ENCODE results near the gene PLB1. TPM values are rescaled to one million over a fixed set of nuclear protein-coding genes. Genes with fewer than 3 reads are reported as not detected.
A peak's percentile ranks its signal among the peaks of the same experiment; 100 is the strongest.

The PLB1 gene
- total RNA-seq, 2 experiments from 2014 or later: 1.3 to 1.6 TPM

DNA sequence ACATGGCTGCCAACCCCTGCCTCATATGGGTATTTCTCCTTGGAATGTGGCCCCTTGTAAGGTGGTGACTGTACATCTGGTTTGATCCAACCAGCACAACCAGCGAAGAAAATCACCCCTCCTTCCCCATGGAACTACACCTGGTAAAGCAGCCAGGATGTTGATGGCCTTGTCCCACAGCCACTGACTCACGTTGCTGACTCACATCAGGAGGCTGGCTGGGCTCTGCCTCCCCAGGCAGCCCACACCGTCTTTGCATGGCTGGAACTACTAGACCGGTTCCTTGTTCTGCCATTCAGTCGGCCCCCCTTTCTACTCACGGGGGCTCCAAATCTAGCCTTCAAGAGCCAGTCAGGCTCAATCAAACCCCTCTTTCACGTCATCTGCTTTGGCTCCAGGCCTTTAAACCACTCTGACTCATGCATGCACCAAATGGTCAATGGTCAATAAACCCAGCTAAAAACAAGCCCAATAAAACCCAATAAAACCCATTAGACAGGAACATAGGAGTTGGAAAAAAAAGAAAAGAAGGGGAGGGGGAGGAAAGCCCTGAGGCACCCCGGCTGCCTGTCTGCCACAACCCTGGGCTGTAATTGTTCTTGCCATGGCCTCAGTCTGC lies 114.8 kb downstream of the PLB1 start:
- intact Hi-C loops (cut with DNase I, micrococcal nuclease): no loop called here

DNA sequence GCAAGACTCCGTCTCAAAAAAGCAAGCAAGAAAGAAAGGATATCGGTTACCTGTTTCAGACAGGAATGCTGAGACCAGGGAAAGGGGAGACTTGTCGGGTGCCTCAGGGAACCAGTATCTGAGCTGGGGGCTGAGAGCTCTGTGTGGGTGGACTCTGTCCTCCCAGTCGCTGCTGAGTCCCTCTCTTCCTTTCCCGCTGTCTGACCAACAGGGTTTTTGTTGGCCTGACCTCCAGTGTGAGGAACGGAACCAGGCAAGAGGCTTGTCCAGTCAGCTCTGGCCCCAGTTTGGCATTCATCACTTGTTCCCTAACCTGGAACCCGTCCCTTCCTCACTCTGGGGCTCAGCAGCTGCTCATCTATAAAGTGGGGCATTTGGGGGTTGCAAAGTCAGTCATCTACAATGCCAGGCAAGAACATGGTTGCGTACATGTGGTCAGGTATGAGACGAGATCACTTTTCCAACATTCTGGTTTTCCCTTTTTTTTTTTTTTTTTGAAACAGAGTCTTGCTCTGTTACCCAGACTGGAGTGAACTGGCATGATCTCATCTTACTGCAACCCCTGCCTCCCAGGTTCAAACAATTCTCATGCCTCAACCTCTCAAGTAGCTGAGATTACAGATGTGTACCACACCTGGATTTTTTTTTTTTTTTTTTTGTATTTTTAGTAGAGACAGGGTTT lies 116.4 kb downstream of the PLB1 start:
- peaks cover 58% of the 10 kb centered on the region for H3K4me1 ChIP-seq (ENCODE audit: insufficient read depth, low read length)
- H3K27me3 ChIP-seq (ENCODE audit: control insufficient read depth in 1 of 2, insufficient read depth in 2 of 2, low read length in 2 of 2): no peaks in the 10 kb centered on the region

More for the DNA sequence above, 114.8 kb downstream of the PLB1 start:
- peaks cover 47% of the 10 kb centered on the region for H3K4me1 ChIP-seq (ENCODE audit: insufficient read depth, low read length)
- Mint-ChIP-seq H3K36me3 (ENCODE audit: low read depth) (no peaks in the 10 kb centered on the region), H3K27ac (no peak overlapping the region), H3K9me3 (no peaks in the 10 kb centered on the region), H3K4me1 (ENCODE audit: low read depth) (peaks cover 21% of the 10 kb centered on the region), H3K4me3 (no peak overlapping the region), H3K27me3 (no peaks in the 10 kb centered on the region)
- no peak overlapping the region for H3K27ac ChIP-seq (ENCODE audit: low read depth in 1 of 2, low read length in 2 of 2)
- DNase-seq: peak in 6 of 14 experiments; percentile 21 to 63 (median 34)
- no peaks in the 10 kb centered on the region for H3K36me3 ChIP-seq (ENCODE audit: insufficient read depth, low read length)
- no peak overlapping the region for H3K4me3 ChIP-seq (ENCODE audit: low read length)
- no peaks in the 10 kb centered on the region for H3K9me3 ChIP-seq (ENCODE audit: control insufficient read depth in 1 of 2, insufficient read depth in 1 of 2, low read length in 2 of 2)
- TF ChIP-seq, protein P1, sequence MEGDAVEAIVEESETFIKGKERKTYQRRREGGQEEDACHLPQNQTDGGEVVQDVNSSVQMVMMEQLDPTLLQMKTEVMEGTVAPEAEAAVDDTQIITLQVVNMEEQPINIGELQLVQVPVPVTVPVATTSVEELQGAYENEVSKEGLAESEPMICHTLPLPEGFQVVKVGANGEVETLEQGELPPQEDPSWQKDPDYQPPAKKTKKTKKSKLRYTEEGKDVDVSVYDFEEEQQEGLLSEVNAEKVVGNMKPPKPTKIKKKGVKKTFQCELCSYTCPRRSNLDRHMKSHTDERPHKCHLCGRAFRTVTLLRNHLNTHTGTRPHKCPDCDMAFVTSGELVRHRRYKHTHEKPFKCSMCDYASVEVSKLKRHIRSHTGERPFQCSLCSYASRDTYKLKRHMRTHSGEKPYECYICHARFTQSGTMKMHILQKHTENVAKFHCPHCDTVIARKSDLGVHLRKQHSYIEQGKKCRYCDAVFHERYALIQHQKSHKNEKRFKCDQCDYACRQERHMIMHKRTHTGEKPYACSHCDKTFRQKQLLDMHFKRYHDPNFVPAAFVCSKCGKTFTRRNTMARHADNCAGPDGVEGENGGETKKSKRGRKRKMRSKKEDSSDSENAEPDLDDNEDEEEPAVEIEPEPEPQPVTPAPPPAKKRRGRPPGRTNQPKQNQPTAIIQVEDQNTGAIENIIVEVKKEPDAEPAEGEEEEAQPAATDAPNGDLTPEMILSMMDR (IDR thresholded peaks at IDR 0.05): no peak
- no peak for ATAC-seq (ENCODE audit: poor library complexity)
- ChIA-PET POLR2A (interaction anchor here (1.3 kb wide), 1 partner anchor 10 kb away, joined by 3 read pairs; no protein-coding TSS in a partner anchor), CTCF (interaction anchor here (0.9 kb wide), 1 partner anchor 17 kb away, joined by 3 read pairs; no protein-coding TSS in a partner anchor)
- H3K27me3 ChIP-seq (ENCODE audit: control insufficient read depth in 1 of 2, insufficient read depth in 2 of 2, low read length in 2 of 2): no peaks in the 10 kb centered on the region

DNA sequence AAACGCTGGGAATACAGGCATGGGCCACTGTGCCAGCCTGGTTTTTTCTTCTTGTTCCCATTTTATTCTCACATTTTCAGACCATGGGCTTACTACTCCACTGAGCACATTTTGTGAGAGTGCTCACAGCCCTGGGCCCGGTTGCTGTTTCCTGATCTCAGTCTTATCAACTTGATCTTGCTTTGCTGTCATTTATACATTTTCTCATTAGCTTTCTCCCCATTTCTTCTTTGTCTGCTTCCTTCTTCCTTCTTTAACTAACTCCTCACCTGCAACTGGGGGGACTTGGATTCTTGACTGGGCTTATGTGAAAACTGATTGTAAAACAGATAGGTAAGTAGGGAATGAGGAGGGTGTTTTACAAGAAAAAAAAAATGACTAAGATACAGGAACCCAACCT lies 117.3 kb downstream of the PLB1 start:
- intact Hi-C loops (cut with DNase I, micrococcal nuclease): loop anchor here in 1 of 2 experiments (2.0 kb wide), 1 partner anchor 14 kb away; no protein-coding TSS in a partner anchor
- Mint-ChIP-seq H3K36me3 (ENCODE audit: low read depth) (no peaks in the 10 kb centered on the region), H3K27ac (no peak overlapping the region), H3K4me3 (no peak overlapping the region), H3K4me1 (ENCODE audit: low read depth) (peaks cover 29% of the 10 kb centered on the region), H3K27me3 (no peaks in the 10 kb centered on the region), H3K9me3 (no peaks in the 10 kb centered on the region)
- Histone ChIP-seq H3K27ac (ENCODE audit: low read depth in 1 of 2, low read length in 2 of 2) (peak overlapping the region; percentile 58 to 71), H3K4me3 (ENCODE audit: low read length) (no peak overlapping the region), H3K4me1 (ENCODE audit: insufficient read depth, low read length) (peaks cover 67% of the 10 kb centered on the region), H3K9me3 (ENCODE audit: control insufficient read depth in 1 of 2, insufficient read depth in 1 of 2, low read length in 2 of 2) (no peaks in the 10 kb centered on the region), H3K36me3 (ENCODE audit: insufficient read depth, low read length) (no peaks in the 10 kb centered on the region), H3K27me3 (ENCODE audit: control insufficient read depth in 1 of 2, insufficient read depth in 2 of 2, low read length in 2 of 2) (no peaks in the 10 kb centered on the region)
- ATAC-seq (ENCODE audit: poor library complexity) (peak; percentile 18), DNase-seq (peak in 6 of 14 experiments; percentile 21 to 60 (median 52))
- ChIA-PET CTCF (interaction anchor here (1.0 to 2.9 kb wide), 4 partner anchors 8 to 46 kb away, joined by 4 to 8 read pairs (median 5); no protein-coding TSS in a partner anchor), POLR2A (interaction anchor here (0.7 to 1.4 kb wide), 5 partner anchors 8 to 138 kb away, joined by 3 to 7 read pairs (median 6); partner anchors contain the start of gene PPP1CB)
- TF ChIP-seq, protein P1 (IDR thresholded peaks at IDR 0.05): no peak

More for the DNA sequence above, 116.4 kb downstream of the PLB1 start:
- no peak overlapping the region for H3K4me3 Mint-ChIP-seq
- CTCF ChIA-PET: interaction anchor here (1.6 to 2.9 kb wide), 3 partner anchors 8 to 46 kb away, joined by 4 to 8 read pairs (median 6); no protein-coding TSS in a partner anchor
- Histone ChIP-seq H3K27ac (ENCODE audit: low read depth in 1 of 2, low read length in 2 of 2) (no peak overlapping the region), H3K4me3 (ENCODE audit: low read length) (no peak overlapping the region), H3K9me3 (ENCODE audit: control insufficient read depth in 1 of 2, insufficient read depth in 1 of 2, low read length in 2 of 2) (no peaks in the 10 kb centered on the region), H3K36me3 (ENCODE audit: insufficient read depth, low read length) (no peaks in the 10 kb centered on the region)
- no peak for DNase-seq
- no peaks in the 10 kb centered on the region for H3K36me3 Mint-ChIP-seq (ENCODE audit: low read depth)
- TF ChIP-seq, protein P1 (IDR thresholded peaks at IDR 0.05): no peak
- POLR2A ChIA-PET: interaction anchor here (0.7 to 1.3 kb wide), 3 partner anchors 8 to 197 kb away, joined by 3 to 7 read pairs (median 4); no protein-coding TSS in a partner anchor
- no peaks in the 10 kb centered on the region for H3K27me3 Mint-ChIP-seq
- no peak for ATAC-seq (ENCODE audit: poor library complexity)
- intact Hi-C loops (cut with DNase I, micrococcal nuclease): loop anchor here in 1 of 2 experiments (2.0 kb wide), 1 partner anchor 13 kb away; no protein-coding TSS in a partner anchor
- no peaks in the 10 kb centered on the region for H3K9me3 Mint-ChIP-seq
- peaks cover 22% of the 10 kb centered on the region for H3K4me1 Mint-ChIP-seq (ENCODE audit: low read depth)
- H3K27ac Mint-ChIP-seq: no peak overlapping the region

Measured in CD4-positive, alpha-beta T cell (primary cell).